ENCODE data around the gene SLC38A1.
"Not testable (repeated sequence)": the region's sequence is repeated elsewhere in the genome, so short reads cannot be mapped to it uniquely, and the experiment has no call there.

The SLC38A1 gene

GRCh38 chr12:46258129-46258528 lies 10.7 kb downstream of the SLC38A1 start:
- TF ChIP-seq, protein P1, sequence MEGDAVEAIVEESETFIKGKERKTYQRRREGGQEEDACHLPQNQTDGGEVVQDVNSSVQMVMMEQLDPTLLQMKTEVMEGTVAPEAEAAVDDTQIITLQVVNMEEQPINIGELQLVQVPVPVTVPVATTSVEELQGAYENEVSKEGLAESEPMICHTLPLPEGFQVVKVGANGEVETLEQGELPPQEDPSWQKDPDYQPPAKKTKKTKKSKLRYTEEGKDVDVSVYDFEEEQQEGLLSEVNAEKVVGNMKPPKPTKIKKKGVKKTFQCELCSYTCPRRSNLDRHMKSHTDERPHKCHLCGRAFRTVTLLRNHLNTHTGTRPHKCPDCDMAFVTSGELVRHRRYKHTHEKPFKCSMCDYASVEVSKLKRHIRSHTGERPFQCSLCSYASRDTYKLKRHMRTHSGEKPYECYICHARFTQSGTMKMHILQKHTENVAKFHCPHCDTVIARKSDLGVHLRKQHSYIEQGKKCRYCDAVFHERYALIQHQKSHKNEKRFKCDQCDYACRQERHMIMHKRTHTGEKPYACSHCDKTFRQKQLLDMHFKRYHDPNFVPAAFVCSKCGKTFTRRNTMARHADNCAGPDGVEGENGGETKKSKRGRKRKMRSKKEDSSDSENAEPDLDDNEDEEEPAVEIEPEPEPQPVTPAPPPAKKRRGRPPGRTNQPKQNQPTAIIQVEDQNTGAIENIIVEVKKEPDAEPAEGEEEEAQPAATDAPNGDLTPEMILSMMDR (conservative IDR thresholded peaks at IDR 0.05; ENCODE audit: low read depth, low read length): no peak
- no peak overlapping the region for H3K4me3 ChIP-seq (ENCODE audit: low read length)

GRCh38 chr12:46256942-46257341 lies 11.9 kb downstream of the SLC38A1 start:
- DNase-seq (ENCODE audit: low read depth): no peak
- H3K4me3 ChIP-seq (ENCODE audit: low read length): no peak overlapping the region
- TF ChIP-seq, protein P1 (conservative IDR thresholded peaks at IDR 0.05; ENCODE audit: low read depth, low read length): no peak

More at GRCh38 chr12:46258129-46258528, 10.7 kb downstream of the SLC38A1 start:
- DNase-seq (ENCODE audit: low read depth): no peak

GRCh38 chr12:46253544-46254162 lies 15.2 kb downstream of the SLC38A1 start:
- no peak overlapping the region for H3K4me3 ChIP-seq (ENCODE audit: low read length)
- DNase-seq (ENCODE audit: low read depth): no peak
- TF ChIP-seq, protein P1 (conservative IDR thresholded peaks at IDR 0.05; ENCODE audit: low read depth, low read length): no peak

- not testable (repeated sequence) for H3K4me3 ChIP-seq (ENCODE audit: low read length)
Observed at GRCh38 chr12:46251994-46252393, 16.8 kb downstream of the SLC38A1 start.

GRCh38 chr12:46249960-46250359 lies 18.9 kb downstream of the SLC38A1 start:
- H3K4me3 ChIP-seq (ENCODE audit: low read length); DNase-seq (ENCODE audit: low read depth): not testable (repeated sequence)

More at GRCh38 chr12:46251994-46252393, 16.8 kb downstream of the SLC38A1 start:
- DNase-seq (ENCODE audit: low read depth): not testable (repeated sequence)

DNA sequence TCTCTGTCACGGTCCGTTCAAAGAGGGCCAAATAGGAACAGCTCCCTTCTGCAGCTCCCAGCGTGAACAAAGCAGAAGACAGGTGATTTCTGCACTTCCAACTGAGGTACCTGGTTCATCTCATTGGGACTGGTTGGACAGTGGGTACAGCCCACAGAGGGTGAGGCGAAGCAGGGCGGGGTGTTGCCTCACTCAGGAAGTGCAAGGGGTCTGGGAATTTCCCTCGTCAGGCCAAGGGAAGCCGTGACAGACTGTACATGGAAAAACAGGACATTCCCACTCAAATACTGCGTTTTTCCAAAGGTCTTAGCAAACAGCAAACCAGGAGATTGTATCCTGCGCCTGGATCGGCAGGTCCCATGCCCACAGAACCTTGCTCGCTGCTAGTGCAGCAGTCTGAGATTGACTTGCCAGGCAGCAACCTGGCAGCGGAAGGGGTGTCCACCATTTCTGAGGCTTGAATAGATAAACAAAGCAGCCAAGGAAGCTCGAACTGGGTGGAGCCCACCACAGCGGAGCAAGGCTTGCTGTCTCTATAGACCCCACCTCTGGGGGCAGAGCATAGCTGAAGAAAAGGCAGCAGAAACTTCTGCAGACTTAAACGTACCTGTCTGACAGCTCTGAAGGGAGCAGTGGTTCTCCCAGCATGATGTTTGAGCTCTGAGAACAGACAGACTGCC lies 22.7 kb downstream of the SLC38A1 start:
- no peak for DNase-seq (ENCODE audit: low read depth)
- TF ChIP-seq, protein P1 (conservative IDR thresholded peaks at IDR 0.05; ENCODE audit: low read depth, low read length): no peak
- no peak overlapping the region for H3K4me3 ChIP-seq (ENCODE audit: low read length)

DNA sequence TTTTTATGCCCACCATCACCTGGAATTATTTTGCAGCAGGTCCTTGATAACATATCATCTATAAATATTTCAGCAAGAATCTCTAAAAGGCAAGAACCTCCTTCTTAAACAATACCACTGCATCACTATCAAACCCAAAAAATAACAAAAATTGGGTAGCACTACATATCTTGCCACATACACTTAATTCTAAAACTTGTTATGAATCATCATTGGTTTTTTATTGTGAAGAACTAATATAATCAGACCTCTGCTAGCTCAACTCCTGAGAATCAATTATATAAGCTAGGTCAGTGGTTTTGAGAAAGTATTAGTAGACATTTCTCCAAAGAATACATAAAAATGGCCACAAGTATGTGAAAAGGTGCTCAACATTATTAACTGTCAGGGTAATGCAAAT lies 23.8 kb downstream of the SLC38A1 start:
- H3K4me3 ChIP-seq (ENCODE audit: low read length): no peak overlapping the region
- TF ChIP-seq, protein P1 (conservative IDR thresholded peaks at IDR 0.05; ENCODE audit: low read depth, low read length): no peak
- DNase-seq (ENCODE audit: low read depth): no peak

DNA sequence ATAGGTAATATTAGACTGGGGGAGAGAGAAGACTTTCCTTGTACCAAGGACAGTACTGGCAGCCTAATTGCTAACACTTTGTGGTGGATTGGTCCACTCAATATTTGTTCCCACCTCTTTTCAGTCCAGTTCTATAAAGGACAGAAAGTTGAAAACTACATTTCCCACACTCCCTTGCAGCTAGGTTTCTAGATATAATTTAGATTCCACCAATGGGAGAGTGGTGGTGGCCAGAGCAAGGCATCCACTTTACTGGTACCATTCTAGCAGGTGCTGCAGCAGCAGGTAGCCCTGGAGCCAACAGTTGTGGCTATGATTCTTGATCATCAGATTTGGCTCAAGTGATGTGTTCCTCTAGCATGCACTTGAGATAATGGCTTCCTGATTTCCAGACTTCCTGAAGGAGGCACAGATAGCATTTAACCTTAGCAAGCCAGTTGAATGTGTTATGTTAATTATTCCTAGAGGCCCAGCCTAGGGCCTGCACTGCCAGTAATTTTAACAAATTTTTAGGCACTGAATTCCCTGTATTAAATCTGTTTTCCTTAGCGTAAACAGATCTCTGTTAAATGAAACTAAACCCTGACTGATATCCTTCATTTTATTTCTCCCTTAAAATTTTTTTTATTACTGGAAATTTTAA lies 24.4 kb downstream of the SLC38A1 start:
- DNase-seq (ENCODE audit: low read depth): no peak
- H3K4me3 ChIP-seq (ENCODE audit: low read length): no peak overlapping the region
- TF ChIP-seq, protein P1 (conservative IDR thresholded peaks at IDR 0.05; ENCODE audit: low read depth, low read length): no peak
